Uterus (tissue), 2 donors: ENCODE results near the gene CEP250.

Experiments
- CTCF ChIP-seq, 4 experiments: fragments of 200-600 bp in 2 of 4; fragments of 450-650 bp in 2 of 4; sonication (generic) in 2 of 4; IDR thresholded peaks; one replicate each; pipeline ENCODE4 v1.5.1; 2016 to 2019; ENCODE audit warnings: antibody characterized with exemption in 4 of 4, mild to moderate bottlenecking in 2 of 4, moderate library complexity in 1 of 4
- POLR2A ChIP-seq, 2 donors: fragments of 450-650 bp; IDR thresholded peaks; one replicate each; pipeline ENCODE4 v1.6.1; 2016; ENCODE audit warnings: antibody characterized with exemption in 2 of 2, mild to moderate bottlenecking in 1 of 2, moderate library complexity in 1 of 2

- TF ChIP-seq CTCF (IDR thresholded peaks at IDR 0.05) (no peak), POLR2A (IDR thresholded peaks at IDR 0.05) (no peak)
Observed at GRCh38 chr20:35504751-35505150, 49.4 kb downstream of the CEP250 start.
